Measurements from ENCODE around the gene DDRGK1.
"Not testable (repeated sequence)": the region's sequence is repeated elsewhere in the genome, so short reads cannot be mapped to it uniquely, and the experiment has no call there.

Gene DDRGK1

DNA sequence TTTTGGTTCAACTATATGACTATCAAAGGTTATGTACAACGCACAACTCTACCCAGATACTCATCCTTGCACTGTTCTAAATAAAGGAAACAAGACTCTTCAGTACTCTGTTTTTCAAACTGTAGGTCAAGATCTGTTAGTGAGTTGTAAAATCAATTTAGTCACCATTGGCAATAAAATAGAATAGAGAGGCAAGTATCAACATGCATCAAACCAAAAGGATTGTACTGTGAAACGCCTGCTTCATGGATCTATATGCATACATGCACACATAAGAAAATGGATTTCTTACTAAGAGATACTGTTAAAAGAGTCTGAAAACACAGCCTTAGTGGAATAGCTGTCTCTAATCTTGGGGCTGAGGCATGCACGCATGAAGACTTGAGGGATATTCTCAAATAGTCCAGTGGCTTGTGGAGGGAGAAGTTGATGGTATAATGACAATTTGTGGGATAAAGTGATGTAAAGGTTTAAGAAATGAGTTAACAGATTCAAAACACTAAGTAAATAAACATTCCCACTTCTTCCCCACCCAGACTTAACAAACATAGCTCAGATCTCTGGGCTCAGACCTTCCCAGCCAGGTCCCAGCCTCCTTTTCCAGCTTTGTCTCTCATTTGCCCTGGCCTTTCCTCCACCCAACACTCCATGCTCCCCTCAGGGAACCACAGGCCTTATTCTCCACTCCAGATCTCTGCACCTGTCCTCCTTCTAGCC is 20.4 kb downstream of the DDRGK1 start:
- DNase-seq (ENCODE audit: low read depth in 2 of 2) = no peak

DNA sequence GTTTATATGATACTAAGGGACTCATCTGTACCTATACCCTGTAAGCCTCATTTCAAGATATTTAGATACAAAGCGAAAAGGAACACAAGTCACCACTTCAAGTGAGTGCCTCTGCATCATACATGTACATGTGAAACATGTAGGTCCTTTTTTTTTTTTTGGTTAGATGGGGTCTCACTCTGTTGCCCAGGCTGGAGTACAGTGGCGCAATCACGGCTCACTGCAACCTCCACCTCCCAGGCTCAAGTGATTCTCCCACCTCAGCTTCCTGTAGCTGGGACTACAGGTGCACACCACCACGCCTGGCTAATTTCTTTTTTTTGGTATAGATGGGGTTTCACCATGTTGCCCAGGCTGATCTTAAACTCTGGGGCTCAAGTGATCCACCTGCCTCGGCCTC is 22.1 kb downstream of the DDRGK1 start:
- not testable (repeated sequence) for DNase-seq (ENCODE audit: low read depth in 2 of 2)

DNA sequence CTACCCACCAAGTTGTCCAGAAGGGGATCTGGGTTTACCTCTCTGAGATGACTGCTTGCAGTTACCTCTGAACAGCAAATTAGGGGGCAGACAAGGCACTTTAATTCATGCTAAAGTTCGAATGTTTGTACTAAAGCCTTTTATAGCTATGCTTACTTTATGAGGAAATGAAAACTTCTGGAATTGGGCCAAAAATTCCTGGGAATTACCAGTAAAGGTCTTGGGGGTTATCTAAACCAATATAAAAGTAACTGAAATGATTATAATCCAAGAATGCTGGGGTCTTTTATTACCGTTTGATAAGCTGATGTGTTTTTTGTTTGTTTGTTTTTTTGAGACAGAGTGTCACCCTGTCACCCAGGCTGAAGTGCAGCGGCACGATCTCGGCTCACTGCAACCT is 23.2 kb downstream of the DDRGK1 start:
- DNase-seq (ENCODE audit: low read depth in 2 of 2) = no peak

DNA sequence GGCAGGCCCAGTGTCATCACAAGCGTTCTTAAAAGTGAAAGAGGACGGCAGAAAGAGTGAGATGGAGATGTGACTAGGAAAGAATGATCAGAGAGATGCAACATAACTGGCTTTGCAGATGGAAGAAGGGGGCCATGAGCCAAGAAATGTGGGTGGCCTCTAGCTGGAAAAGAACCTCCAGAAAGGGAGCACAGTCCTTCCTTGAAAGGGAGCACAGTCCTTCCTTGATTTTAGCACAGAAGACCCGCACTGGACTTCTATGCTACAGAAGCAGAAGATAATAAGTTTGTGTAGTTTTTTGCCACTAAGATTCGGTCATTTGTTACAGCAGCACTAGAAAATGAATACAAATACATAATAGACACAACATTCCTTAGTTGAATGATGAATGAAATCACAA is 24.2 kb downstream of the DDRGK1 start:
- DNase-seq (ENCODE audit: low read depth in 2 of 2) = no peak

DNA sequence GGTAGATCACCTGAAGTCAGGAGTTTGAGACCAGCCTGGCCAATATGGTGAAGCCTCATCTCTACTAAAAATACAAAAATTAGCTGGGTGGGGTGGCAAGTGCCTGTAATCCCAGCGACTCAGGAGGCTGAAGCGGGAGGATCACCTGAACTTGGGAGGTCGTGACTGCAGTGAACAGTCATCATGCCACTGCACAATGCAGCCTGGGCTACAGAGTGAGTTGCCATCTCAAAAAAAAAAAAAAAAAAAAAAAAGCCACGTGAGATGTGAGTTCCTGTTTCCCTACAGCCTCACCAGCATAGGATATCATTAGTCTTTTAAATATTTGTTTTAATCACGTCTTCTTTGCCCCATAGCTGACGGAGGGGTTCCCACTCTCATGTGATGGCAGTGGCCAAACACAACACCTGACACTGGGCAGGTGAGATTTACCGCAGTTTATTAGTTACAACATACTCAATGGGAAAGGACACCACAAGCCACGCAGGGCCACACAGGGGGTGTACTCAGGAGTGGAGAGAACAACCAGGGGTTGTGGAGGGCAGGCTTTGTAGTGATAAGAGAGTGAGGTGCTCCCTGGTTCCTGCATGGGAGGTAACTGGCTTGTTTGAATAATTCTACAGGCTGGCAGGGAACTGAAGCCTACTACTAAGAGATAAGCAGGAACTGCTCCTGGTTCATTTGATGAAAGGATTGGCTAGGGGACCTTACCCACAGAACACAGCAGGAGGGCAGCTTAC is 26.6 kb downstream of the DDRGK1 start:
- DNase-seq (ENCODE audit: low read depth in 2 of 2) = no peak

DNA sequence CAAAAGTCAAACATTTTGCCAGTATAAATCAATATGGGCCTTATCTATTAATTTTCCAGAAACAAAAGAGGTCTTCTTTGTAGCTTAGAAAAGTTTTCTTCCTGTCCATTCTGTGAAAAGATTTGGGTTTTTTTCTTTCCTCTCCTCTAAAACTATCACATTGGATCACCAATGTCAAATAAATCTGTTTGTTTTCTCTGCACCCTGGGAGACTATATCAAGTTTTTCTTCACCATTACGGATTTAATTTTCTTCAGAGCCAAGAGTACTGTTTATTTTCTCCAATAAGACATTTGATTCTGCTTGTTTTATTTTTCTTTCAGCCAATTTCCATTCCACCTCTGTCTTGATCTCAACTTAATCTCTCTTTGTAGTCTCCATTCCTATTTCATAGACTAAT is 29.2 kb downstream of the DDRGK1 start:
- no peak for DNase-seq (ENCODE audit: low read depth in 2 of 2)

DNA sequence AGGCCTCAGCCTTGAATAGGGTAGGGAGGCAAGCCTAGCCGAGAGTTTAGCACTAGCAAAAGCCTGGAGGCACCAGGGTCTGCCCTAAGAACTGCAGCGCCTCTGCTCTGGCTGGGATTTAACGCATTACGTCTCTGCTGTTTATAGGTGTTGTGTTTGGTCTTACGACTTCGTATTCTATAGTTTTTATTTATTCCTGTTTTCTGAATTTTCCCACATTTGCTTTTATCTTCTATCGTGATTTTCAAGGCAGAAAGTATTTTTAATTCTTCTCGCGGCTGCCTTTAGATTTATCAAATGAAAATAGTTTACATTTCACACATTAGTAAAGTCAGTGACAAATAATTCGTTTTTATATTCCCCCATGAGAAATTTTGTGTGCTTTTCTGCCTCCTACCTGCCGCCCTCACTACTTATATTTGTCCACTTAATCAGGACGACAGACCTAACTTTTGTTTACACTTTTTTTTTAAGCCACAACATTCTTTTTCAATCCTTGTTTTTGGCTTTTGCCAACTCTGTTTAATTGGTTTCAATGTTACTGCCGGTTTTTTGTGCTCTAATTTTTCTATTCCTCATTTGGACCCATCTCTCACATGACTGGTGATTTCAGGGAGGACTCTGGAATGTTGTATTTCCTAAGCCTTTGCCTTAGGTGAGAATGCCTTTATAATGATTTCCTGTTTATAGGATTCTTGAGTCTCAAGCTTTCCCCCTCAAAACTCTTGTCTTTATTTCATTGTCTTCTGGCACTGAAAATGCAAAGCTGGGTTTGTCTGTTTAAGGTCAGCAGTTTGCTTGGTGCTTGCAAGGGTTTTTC is 29.8 kb downstream of the DDRGK1 start:
- DNase-seq (ENCODE audit: low read depth in 2 of 2) = no peak

DNA sequence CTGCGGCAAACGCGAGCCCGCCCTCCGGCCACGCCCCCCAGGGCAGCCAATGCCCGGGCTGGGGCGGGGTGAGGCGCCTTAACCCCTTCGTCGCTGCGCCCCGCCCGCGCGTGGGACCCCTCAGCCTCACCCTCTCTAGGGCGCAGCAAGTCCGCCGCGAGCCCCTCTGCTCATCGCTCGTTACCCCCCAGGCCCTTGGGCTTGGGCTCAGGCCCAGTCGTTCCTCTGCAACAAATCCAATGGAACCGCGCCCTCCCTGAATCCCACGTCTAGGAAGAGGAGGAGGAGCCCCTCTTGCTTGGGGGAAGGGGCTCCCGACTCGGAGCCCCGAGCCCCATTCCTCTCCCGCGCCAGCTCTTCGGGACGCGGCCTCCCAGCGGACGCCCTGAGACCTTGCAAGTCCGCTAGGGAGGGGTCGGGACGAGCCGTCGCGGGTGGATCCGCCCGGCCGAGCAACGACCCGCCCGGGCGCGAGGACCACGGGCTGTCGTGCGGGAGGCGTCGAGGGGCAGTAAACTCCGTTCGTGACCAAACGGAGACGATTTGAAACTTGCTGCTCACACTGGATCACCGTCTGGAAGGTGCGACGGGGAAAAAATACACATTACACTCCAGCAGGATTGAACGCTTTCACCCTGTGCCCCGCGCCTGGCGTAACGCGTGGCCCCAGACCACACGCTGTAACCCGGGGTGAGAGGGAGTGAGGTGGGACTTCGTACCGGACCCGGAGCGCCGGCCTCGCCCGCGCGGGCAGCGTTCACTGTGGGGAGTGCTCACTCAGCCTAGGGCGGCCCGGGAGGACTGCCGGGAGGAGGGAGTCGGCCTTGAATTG is 30.7 kb downstream of the DDRGK1 start:
- peak; percentile 82 to 85 for DNase-seq (ENCODE audit: low read depth in 2 of 2)

DNA sequence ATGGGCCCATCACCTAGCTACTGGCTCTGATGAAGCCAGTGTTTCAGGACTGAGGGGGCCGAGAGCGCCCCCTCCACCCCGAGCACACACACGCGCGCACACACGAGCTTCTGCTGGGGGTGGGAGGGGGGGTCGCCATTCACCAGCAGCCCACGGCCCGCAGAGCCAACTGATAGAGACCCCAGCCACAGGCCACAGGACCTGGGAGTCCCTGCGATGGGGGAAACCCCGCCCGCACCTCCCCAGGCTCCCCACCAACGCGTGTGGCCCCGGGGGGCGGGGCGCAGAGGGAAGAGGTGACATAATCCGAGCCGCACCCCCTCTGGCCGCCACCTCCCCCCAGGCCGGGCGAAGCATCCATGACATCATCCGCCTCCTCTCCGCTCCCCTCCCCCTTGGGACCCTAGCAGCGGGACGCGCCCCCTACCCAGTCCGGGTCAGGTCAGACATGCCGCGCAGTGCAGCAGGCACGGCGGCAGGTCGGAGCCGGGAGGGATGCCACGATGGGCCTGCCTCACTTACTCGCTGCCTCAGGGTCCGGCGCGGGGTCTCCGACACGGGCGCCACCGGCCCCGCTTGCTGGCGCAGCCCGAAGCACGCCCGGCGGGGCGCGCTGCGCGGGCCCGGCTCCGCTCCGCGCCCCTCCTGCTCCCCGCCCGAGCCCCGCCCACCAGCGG is 31.4 kb downstream of the DDRGK1 start, which contains the start of gene LZTS3:
Gene LZTS3 (minus strand): TSS at position 617 of the 677 bp plus-strand sequence. CDS start 6,386 bp downstream, outside the sequence.
- peak; percentile 61 to 65 for DNase-seq (ENCODE audit: low read depth in 2 of 2)

DNA sequence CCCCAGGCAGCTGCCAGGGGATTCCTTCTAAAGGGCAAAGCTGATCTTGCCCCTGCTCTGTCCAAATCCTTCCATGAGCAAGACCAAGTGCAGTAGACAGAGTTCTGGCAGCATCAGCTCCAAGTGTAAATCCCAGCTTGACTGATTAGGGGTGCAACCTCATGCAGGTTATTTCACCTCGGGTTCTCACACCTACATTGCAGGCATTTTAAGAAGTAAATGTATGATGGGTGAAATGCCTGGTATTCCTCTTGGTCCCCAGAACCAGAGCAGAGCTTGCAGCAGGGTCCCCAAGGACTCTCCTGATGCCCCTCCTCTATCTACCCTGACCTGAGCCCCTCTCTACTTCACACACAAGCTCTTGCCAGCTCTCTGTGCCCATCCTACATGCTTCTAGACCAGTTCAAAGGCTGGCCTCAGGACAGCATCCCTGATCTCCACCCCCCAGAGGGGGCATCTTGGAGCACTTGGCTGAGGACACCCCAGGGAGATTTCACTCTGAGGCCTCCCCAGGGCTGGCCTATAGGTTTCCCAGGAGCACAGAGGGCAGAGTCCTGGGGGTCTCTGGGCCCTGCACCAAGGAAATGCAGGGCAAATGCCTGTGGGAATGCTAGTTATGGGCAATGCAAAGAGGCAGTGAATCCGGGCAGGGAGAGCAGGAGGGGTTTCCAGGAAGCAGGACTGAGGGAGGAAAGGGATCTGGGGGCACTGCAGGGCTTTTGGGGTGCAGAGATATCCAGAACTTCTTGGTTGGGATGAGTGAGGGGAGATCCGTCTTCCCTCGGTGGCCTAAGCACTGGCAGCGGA is 32.2 kb downstream of the DDRGK1 start:
- no peak for DNase-seq (ENCODE audit: low read depth in 2 of 2)

DNA sequence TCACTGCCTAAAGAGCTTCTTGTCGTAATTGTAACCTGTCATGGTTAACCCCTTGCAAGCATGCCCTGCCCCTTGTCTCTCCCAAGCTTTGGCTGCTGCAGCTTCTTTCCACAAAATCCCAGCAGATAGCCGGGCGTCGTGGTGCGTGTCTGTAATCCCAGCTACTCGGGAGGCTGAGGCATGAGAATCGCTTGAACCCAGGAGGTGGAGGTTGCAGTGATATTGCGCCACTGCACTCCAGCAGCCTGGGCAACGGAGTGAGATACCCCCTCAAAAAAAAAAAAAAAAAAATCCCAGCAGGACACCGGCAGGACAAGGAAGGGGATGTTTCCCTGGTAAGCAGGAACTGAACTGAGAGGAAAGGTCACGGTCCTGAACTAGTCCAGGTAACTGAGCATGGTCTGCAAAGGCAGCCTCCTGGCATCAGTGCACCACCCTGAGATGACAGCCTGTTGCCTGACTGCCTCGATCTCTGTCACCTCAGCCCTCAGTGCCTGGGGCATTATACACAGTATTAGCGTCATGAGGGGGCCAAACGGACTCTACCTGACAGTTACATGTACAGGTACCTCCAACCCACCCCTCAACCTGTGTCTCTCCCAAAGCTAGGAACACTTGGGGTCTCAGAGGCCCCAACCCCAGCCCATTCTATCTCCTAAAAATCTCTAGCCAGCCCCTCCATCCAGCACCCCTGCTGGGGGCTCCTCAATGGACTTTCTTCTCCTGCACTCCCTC is 32.9 kb downstream of the DDRGK1 start:
- DNase-seq (ENCODE audit: low read depth in 2 of 2) = no peak

DNA sequence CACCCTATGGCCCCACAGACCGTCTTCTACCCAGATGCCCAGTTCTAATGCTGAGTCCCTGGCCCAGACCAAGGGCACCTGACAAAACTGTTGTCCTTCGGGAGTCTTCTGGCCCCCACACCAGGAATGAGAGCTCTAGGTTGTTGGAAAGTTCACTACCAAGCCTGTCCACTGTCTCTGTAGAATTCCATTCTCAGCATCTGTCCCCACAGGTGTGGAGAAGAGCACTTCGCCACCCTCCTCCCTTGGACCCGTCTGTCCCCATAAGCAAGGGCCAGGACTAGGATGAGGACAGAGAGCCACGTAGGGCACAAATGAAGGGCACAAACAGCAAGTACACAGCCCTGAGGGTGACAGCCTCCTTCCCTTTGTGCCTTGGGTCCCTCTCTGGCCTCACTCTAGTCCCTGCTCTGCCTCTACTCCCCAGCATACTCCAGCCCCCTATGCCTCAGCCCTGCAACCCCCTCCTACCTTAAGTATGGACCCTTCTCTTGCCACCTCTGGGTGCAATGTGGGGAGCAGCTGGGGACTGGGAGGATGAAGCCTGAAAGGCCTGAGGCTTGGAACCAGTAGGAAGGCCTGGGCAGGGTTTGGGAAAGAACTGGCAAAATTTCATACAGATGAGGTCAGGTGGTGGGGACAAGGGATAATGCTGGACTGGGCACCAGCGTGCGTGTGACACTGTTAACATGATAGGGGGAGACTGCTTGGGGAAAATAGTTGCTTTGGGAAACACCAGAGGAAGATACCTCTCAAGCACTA is 35.5 kb downstream of the DDRGK1 start:
- no peak for DNase-seq (ENCODE audit: low read depth in 2 of 2)

DNA sequence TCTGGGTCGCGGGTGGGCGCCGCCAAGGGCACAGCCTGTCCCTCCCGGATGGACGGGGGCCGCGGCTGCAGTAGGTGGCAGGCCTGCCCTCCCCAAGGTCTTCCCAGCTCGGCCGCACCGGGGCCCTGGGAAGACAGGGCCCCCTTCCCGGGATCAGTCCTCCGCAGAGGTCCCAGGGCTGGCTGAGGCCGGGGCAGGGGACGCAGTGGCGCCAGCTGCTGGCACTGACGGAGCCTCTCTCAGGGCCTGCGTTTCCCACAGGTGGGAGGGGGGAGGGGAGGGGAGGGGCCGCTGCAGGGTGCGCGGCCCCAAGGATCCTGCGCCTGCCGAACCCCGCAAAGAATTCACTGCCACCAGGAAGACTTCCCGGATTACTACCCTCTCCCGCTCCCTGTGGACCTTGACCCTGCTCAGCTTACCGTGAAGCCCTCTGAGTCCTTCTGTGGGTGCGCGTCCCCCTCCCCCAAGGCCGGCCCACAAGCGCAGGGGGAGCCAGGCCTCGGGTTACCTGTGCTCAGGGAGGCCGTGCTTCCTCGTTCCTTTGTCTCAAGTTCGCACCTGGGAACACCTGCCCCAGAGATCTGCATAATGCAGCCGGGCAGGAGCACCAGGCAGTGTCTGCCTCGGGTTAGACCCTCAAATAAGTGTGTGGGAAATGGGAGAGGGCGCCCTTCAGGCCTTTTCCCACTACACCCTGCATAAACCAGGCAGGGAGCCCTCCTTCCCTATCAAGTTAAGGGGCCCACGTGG is 36.2 kb downstream of the DDRGK1 start:
- no peak for DNase-seq (ENCODE audit: low read depth in 2 of 2)

DNA sequence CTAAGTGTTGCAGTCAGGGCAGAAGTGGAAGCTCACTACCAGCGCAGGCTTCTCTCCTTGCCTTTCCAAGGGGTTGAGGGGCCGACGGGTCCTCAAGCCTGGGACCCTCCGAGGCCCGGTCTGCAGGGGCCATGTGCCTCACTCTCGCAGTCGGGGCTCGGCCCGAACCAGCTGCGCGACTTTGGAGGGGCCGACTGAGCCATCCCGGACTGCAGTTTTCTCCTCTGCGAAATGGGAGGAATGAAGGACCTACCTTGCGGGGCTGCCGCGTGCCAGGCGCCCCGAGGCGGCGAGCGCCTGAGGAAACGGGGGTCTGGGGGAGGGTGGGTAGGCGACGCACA is 36.8 kb downstream of the DDRGK1 start:
- DNase-seq (ENCODE audit: low read depth in 2 of 2) = no peak

DNA sequence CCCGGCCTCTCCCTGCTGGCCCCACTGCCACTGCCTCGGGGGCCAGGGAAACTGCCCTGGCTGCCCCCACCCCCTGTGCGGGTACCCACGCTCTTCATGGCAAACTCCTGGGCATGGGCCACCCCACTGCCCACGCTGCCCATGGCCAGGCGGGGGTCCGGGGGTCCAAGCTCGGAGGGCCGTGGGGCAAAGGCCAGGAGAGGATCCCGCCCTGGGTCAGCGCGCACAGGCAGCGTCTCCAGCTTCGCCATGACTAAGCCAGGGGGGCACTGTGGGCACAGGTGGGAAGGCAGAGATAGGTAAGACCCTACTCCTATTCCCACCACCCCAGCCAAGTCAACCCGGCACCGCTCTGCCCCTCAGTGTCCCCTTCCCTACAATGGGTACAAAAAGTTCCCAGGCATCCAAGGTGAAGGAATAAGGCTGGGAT is 37.6 kb downstream of the DDRGK1 start:
- no peak for DNase-seq (ENCODE audit: low read depth in 2 of 2)

DNA sequence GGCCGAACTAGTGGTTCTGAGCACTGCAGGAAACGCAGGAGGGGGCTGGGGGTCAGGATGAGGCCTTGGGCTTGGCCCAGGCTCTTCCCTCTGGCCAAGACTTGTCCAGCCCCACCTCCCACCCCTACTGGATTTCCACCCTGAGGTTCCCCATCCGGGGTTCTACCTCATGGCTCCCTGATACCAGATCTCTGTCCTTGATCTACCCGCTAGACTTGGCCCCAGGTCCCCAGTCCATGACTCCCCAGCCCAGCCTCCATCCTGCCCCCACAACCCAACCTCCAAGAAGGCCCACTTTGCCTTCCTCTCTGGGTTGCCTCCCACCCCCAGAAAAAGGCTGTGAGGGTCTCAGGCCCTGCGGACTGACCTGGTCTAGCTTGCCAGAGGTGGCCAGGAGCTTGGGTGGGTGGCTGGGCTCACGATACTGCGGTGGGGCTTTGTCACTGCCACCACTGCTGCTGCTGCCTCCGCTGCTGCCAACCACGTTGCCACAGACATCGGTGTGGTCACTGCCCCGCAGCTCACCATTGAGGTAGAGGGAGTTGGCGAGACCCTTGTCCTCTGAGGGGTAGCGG is 38.1 kb downstream of the DDRGK1 start:
- no peak for DNase-seq (ENCODE audit: low read depth in 2 of 2)

DNA sequence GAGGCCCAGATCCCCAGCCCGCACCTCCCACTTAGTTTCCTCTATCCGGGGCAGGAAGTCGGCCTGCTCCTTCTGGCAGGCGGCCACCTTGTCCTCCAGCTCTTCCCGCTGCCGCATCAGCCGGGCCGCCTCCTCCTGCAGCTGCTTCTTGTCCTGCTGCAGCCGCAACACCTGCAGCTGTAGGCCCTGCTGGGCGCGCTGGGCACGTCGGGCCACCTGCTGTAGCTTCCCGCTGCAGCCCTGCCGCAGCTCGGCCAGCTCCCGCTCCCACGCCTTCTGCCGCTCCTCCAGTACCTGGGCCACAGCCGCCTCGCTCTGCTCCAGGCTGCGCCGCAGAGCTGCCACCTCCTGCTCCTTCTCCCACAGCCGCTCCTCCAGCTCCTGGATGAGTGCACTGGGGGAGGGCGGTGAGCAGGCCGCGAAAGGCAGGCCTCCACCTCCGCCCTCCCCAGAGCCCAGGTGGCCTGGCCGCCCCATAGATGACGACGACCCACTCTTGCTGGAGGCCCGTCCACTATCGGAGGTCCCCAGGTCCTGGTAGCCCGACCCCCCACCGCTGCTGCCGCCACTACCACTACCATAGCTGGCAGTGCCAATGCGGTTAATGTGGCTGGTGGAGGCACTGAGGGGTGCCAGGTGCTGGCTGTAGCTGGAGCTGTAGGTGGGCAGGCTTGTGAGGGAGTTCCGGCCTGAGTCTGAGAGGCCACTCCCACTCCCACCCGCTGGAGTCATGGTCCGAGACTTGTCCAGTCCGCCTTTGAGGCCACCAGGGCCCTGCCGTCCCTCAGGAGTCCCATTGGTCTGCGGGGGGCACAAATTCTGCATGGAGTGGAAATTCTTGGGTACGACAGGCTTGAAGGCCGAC is 38.8 kb downstream of the DDRGK1 start:
- no peak for DNase-seq (ENCODE audit: low read depth in 2 of 2)
